CD4-positive, alpha-beta T cell (primary cell): ENCODE measurements around the gene ACOX3. TPM values are rescaled to one million over a fixed set of nuclear protein-coding genes. Genes with fewer than 3 reads are reported as not detected.

Source experiments
- ATAC-seq: fragments of 200-7000 bp; cut with Tn5 transposase; one replicate; pipeline ENCODE4 v1.10.0; 2022; ENCODE audit warnings: mild to moderate bottlenecking; ENCODE audit not compliant: poor library complexity
- CTCF ChIA-PET: fragments of 350-600 bp; sonication (Branson Sonifier 250); formaldehyde crosslinking; loops from one replicate; lab custom pipeline; 2021; ENCODE audit warnings: antibody characterized with exemption, inconsistent platforms; lab: Charles Lee
- POLR2A ChIA-PET: fragments of 350-600 bp; sonication (Branson Sonifier 250); formaldehyde crosslinking; loops from one replicate; lab custom pipeline; 2021; ENCODE audit warnings: antibody characterized with exemption, inconsistent platforms; lab: Charles Lee
- DNase-seq, 14 experiments: peaks; one replicate each; pipeline ENCODE4 v3.0.0-alpha.2; 2013 to 2020; ENCODE audit warnings: mixed read lengths in 2 of 14
- H3K27ac ChIP-seq, 2 donors: one replicate each; pipeline versions ENCODE4 v1.5.1 to v1.7.0; 2013; ENCODE audit warnings: low read length in 2 of 2, low read depth in 1 of 2, mild to moderate bottlenecking in 1 of 2
- H3K27me3 ChIP-seq, 2 experiments: 1 replicate in 1 of 2; 2 replicates in 1 of 2; pipeline versions ENCODE4 v1.6.1 to v1.7.0; 2013; ENCODE audit warnings: low read length in 2 of 2, control low read depth in 1 of 2, mild to moderate bottlenecking in 1 of 2, moderate library complexity in 1 of 2; ENCODE audit not compliant: insufficient read depth in 2 of 2, control insufficient read depth in 1 of 2
- H3K36me3 ChIP-seq: one replicate; pipeline ENCODE4 v1.6.1; 2013; ENCODE audit warnings: low read length, control low read depth; ENCODE audit not compliant: insufficient read depth
- H3K4me1 ChIP-seq: one replicate; pipeline ENCODE4 v1.6.1; 2013; ENCODE audit warnings: low read length, control low read depth; ENCODE audit not compliant: insufficient read depth
- H3K4me3 ChIP-seq: one replicate; pipeline ENCODE4 v1.5.1; 2013; ENCODE audit warnings: mild to moderate bottlenecking, low read length, moderate library complexity
- H3K9me3 ChIP-seq, 2 experiments: 1 replicate in 1 of 2; 2 replicates in 1 of 2; pipeline versions ENCODE4 v1.6.1 to v1.7.0; 2013; ENCODE audit warnings: low read length in 2 of 2, mild to moderate bottlenecking in 2 of 2, control low read depth in 1 of 2, moderate library complexity in 1 of 2; ENCODE audit not compliant: control insufficient read depth in 1 of 2, insufficient read depth in 1 of 2
- H3K27ac Mint-ChIP-seq: one replicate; pipeline ENCODE4 v1.8.0; 2020; ENCODE audit warnings: mixed read lengths
- H3K27me3 Mint-ChIP-seq: one replicate; pipeline ENCODE4 v1.8.0; 2021; ENCODE audit warnings: mixed read lengths
- H3K36me3 Mint-ChIP-seq: one replicate; pipeline ENCODE4 v1.8.0; 2021; ENCODE audit warnings: low read depth, mixed read lengths
- H3K4me1 Mint-ChIP-seq: one replicate; pipeline ENCODE4 v1.8.0; 2021; ENCODE audit warnings: low read depth, mixed read lengths
- H3K4me3 Mint-ChIP-seq: one replicate; pipeline ENCODE4 v1.8.0; 2020; ENCODE audit warnings: mild to moderate bottlenecking, mixed read lengths
- H3K9me3 Mint-ChIP-seq: one replicate; pipeline ENCODE4 v1.8.0; 2020; ENCODE audit warnings: mixed read lengths
- CTCF ChIP-seq: fragments of 200-600 bp; IDR thresholded peaks from one replicate; pipeline ENCODE4 v1.8.0; 2022; ENCODE audit warnings: antibody characterized with exemption, mild to moderate bottlenecking
- intact Hi-C, 2 experiments: fragments of 100-400 bp; cut with DNase I in 1 of 2; cut with micrococcal nuclease in 1 of 2; formaldehyde crosslinking; loops; one replicate each; pipeline versions ENCODE4 v1.15.1 to v1.9.0; 2023 to 2025; cut with DNase I, micrococcal nuclease
- total RNA-seq, 174 experiments: library from RNA in 2 of 174; stranded (reverse) in 2 of 174; gene quantifications; one replicate each; pipeline ENCODE4 v1.2.3 and lab custom pipeline; 2021 to 2026

The ACOX3 gene
- total RNA-seq, 2 experiments from 2014 or later = 4.9 to 6.1 TPM

- no peak for TF ChIP-seq CTCF
- Histone ChIP-seq H3K4me1 (peaks cover 40% of the 10 kb centered on the region), H3K36me3 (no peaks in the 10 kb centered on the region), H3K27ac (no peak overlapping the region), H3K27me3 (no peaks in the 10 kb centered on the region), H3K9me3 (no peaks in the 10 kb centered on the region), H3K4me3 (no peak overlapping the region)
- no peaks in the 10 kb centered on the region for H3K9me3 Mint-ChIP-seq
- H3K36me3 Mint-ChIP-seq = peaks cover 8% of the 10 kb centered on the region
- H3K27me3 Mint-ChIP-seq = no peaks in the 10 kb centered on the region
- ATAC-seq = no peak
- ChIA-PET POLR2A (interaction anchor here (1.5 kb wide), 1 partner anchor 9 kb away, joined by 4 read pairs; the partner anchor contains the start of genes ACOX3 and TRMT44), CTCF (no interaction called here)
- no peak for DNase-seq
- intact Hi-C loops = loop anchor here in 1 of 2 experiments (10.0 kb wide), 2 partner anchors 497 to 577 kb away; partner anchors contain the start of gene AFAP1
- H3K27ac Mint-ChIP-seq = no peak overlapping the region
- H3K4me1 Mint-ChIP-seq = peaks cover 54% of the 10 kb centered on the region
- peak overlapping the region; percentile 30 for H3K4me3 Mint-ChIP-seq
These were observed 9.0 kb downstream of the ACOX3 start for GRCh38 chr4:8431553-8431952.

- intact Hi-C loops = loop anchor here (1.0 to 5.0 kb wide), 2 partner anchors 12 to 271 kb away; partner anchors contain the start of genes ACOX3 (in 2 of the 2), TRMT44 (in 2 of the 2) and ABLIM2 (in 1 of the 2)
- ChIA-PET CTCF (interaction anchor here (0.7 to 1.3 kb wide), 3 partner anchors 9 to 12 kb away, joined by 3 to 4 read pairs (median 3); partner anchors contain the start of genes ACOX3 and TRMT44), POLR2A (interaction anchor here (0.8 to 1.9 kb wide), 6 partner anchors 12 to 489 kb away, joined by 3 to 25 read pairs (median 3); partner anchors contain the start of genes ACOX3, AFAP1, SH3TC1 and TRMT44)
- DNase-seq (peak; percentile 80 to 98 (median 90)), ATAC-seq (peak; percentile 84)
- Histone ChIP-seq H3K36me3 (no peaks in the 10 kb centered on the region), H3K27ac (no peak overlapping the region), H3K4me3 (peak overlapping the region; percentile 75), H3K4me1 (peaks cover 22% of the 10 kb centered on the region), H3K27me3 (no peaks in the 10 kb centered on the region), H3K9me3 (no peaks in the 10 kb centered on the region)
- H3K9me3 Mint-ChIP-seq = no peaks in the 10 kb centered on the region
- no peak for TF ChIP-seq CTCF
- H3K27me3 Mint-ChIP-seq = no peaks in the 10 kb centered on the region
- peaks cover 47% of the 10 kb centered on the region for H3K4me1 Mint-ChIP-seq
- peak overlapping the region; percentile 85 for H3K27ac Mint-ChIP-seq
- peaks cover 15% of the 10 kb centered on the region for H3K36me3 Mint-ChIP-seq
- peak overlapping the region; percentile 96 for H3K4me3 Mint-ChIP-seq
These were observed 12.0 kb downstream of the ACOX3 start for GRCh38 chr4:8428288-8429097.

GRCh38 chr4:8427761-8428287 lies 12.7 kb downstream of the ACOX3 start:
- peak overlapping the region; percentile 85 for H3K27ac Mint-ChIP-seq
- intact Hi-C loops = loop anchor here (1.0 to 5.0 kb wide), 2 partner anchors 12 to 271 kb away; partner anchors contain the start of genes ACOX3 (in 2 of the 2), TRMT44 (in 2 of the 2) and ABLIM2 (in 1 of the 2)
- ATAC-seq = peak; percentile 43
- peak in 1 of 14 experiments; percentile 27 for DNase-seq
- H3K9me3 ChIP-seq = no peaks in the 10 kb centered on the region
- peaks cover 22% of the 10 kb centered on the region for H3K4me1 ChIP-seq
- H3K9me3 Mint-ChIP-seq = no peaks in the 10 kb centered on the region
- POLR2A ChIA-PET = interaction anchor here (0.8 to 1.9 kb wide), 6 partner anchors 8 to 268 kb away, joined by 3 to 25 read pairs (median 3); partner anchors contain the start of genes ACOX3, SH3TC1 and TRMT44
- no peak overlapping the region for H3K27ac ChIP-seq
- CTCF ChIA-PET = interaction anchor here (0.7 kb wide), 1 partner anchor 13 kb away, joined by 3 read pairs; the partner anchor contains the start of genes ACOX3 and TRMT44
- peak overlapping the region; percentile 75 for H3K4me3 ChIP-seq
- H3K4me1 Mint-ChIP-seq = peaks cover 41% of the 10 kb centered on the region
- H3K36me3 Mint-ChIP-seq = peaks cover 15% of the 10 kb centered on the region
- H3K27me3 Mint-ChIP-seq = no peaks in the 10 kb centered on the region
- no peaks in the 10 kb centered on the region for H3K36me3 ChIP-seq
- peak overlapping the region; percentile 96 for H3K4me3 Mint-ChIP-seq
- H3K27me3 ChIP-seq = no peaks in the 10 kb centered on the region
- TF ChIP-seq CTCF = no peak
